Endothelial cell of umbilical vein (primary cell): ENCODE results near the gene ZNF680. TPM values are rescaled to one million over a fixed set of nuclear protein-coding genes. Genes with fewer than 3 reads are reported as not detected.
"Not testable (repeated sequence)": the region's sequence is repeated elsewhere in the genome, so short reads cannot be mapped to it uniquely, and the experiment has no call there.

Source experiments
- BruUV-seq: library from RNA; stranded (reverse); fragments of 400-500 nt; replicated peaks from 2 replicates; lab custom pipeline; 2021; lab: Mats Ljungman, UMichigan
- CTCF ChIA-PET: fragments of 300-600, 350-600 bp; sonication (Branson Sonifier 250); formaldehyde crosslinking; loops from one replicate; lab custom pipeline; 2021; ENCODE audit warnings: antibody characterized with exemption, inconsistent platforms; lab: Charles Lee
- POLR2A ChIA-PET: fragments of 300-600, 350-600 bp; sonication (Branson Sonifier 250); formaldehyde crosslinking; loops from one replicate; lab custom pipeline; 2021; ENCODE audit warnings: antibody characterized with exemption, inconsistent platforms; lab: Charles Lee
- DNase-seq: peaks from one replicate; pipeline ENCODE4 v3.0.0-alpha.2; 2011; ENCODE audit warnings: low read depth, low spot score
- FAIRE-seq: peaks from 2 replicates; lab custom pipeline; 2011; peaks lifted over from hg19 to GRCh38; lab: Jason Lieb, UNC
- H2AFZ ChIP-seq: 2 replicates; pipeline ENCODE4 v1.6.0; 2012; ENCODE audit warnings: low read depth, low read length, control low read depth, inconsistent platforms
- H3K27ac ChIP-seq: 2 replicates; pipeline ENCODE4 v1.5.1; 2011; ENCODE audit warnings: low read depth, mild to moderate bottlenecking, control low read depth, low read length, moderate library complexity; ENCODE audit not compliant: insufficient read depth
- H3K27me3 ChIP-seq, 2 experiments: 2 replicates each; pipeline versions ENCODE4 v1.6.0 to v1.6.1; 2011; ENCODE audit warnings: low read length in 2 of 2, mixed read lengths in 1 of 2; ENCODE audit not compliant: control insufficient read depth in 2 of 2, insufficient read depth in 2 of 2
- H3K36me3 ChIP-seq, 2 experiments: 2 replicates in 1 of 2; 3 replicates in 1 of 2; pipeline ENCODE4 v1.5.1; 2011; ENCODE audit warnings: low read length in 2 of 2, mild to moderate bottlenecking in 1 of 2, moderate library complexity in 1 of 2; ENCODE audit not compliant: control insufficient read depth in 2 of 2, insufficient read depth in 2 of 2; ENCODE audit errors: extremely low read depth in 1 of 2
- H3K4me1 ChIP-seq: 3 replicates; pipeline ENCODE4 v1.5.1; 2011; ENCODE audit warnings: mild to moderate bottlenecking, low read length; ENCODE audit not compliant: control insufficient read depth, insufficient read depth; ENCODE audit errors: extremely low read depth
- H3K4me2 ChIP-seq: 2 replicates; pipeline ENCODE4 v1.6.1; 2011; ENCODE audit warnings: low read length, control low read depth, mixed read lengths; ENCODE audit not compliant: insufficient read depth
- H3K4me3 ChIP-seq, 3 experiments: fragments of 200-600 bp in 1 of 3; sonication (generic), shearing (Covaris generic) in 1 of 3; replicated peaks in 1 of 3; 2 replicates each; pipeline ENCODE4 v1.5.1; 2011 to 2016; ENCODE audit warnings: control low read depth in 3 of 3, low read length in 3 of 3, mild to moderate bottlenecking in 2 of 3, inconsistent platforms in 1 of 3, low read depth in 1 of 3, moderate library complexity in 1 of 3; ENCODE audit not compliant: insufficient read depth in 1 of 3
- H3K79me2 ChIP-seq: 2 replicates; pipeline ENCODE4 v1.6.0; 2012; ENCODE audit warnings: low read length, inconsistent platforms; ENCODE audit not compliant: control insufficient read depth, insufficient read depth
- H3K9ac ChIP-seq: replicated peaks from 2 replicates; pipeline ENCODE3; 2011; ENCODE audit warnings: low read length, control low read depth; ENCODE audit not compliant: insufficient read depth; ENCODE audit errors: extremely low read depth
- H3K9me1 ChIP-seq: replicated peaks from 3 replicates; pipeline ENCODE4 v1.6.0; 2011; ENCODE audit warnings: mild to moderate bottlenecking, low read length; ENCODE audit not compliant: control insufficient read depth, insufficient read depth; ENCODE audit errors: extremely low read depth
- H3K9me3 ChIP-seq: replicated peaks from 2 replicates; pipeline ENCODE4 v1.5.1; 2012; ENCODE audit warnings: low read length, inconsistent platforms; ENCODE audit not compliant: control insufficient read depth, insufficient read depth
- H4K20me1 ChIP-seq: replicated peaks from 2 replicates; pipeline ENCODE3; 2011; ENCODE audit warnings: mild to moderate bottlenecking, low read length; ENCODE audit not compliant: control insufficient read depth, insufficient read depth; ENCODE audit errors: extremely low read depth
- EZH2 ChIP-seq: IDR thresholded peaks from 2 replicates; pipeline ENCODE4 v1.6.1; 2012; ENCODE audit warnings: borderline replicate concordance, low read depth, mild to moderate bottlenecking, moderate library complexity, low read length, inconsistent platforms; ENCODE audit not compliant: severe bottlenecking
- FOS ChIP-seq: IDR thresholded peaks from 2 replicates; pipeline ENCODE4 v1.6.1; 2011; ENCODE audit warnings: mild to moderate bottlenecking, low read length, moderate library complexity, borderline replicate concordance; ENCODE audit not compliant: insufficient read depth
- GATA2 ChIP-seq: IDR thresholded peaks from 2 replicates; pipeline ENCODE4 v1.7.0; 2011; ENCODE audit warnings: low read depth, mild to moderate bottlenecking, moderate library complexity, mixed read lengths, low read length; ENCODE audit not compliant: insufficient read length, insufficient read depth
- JUN ChIP-seq: IDR thresholded peaks from 2 replicates; pipeline ENCODE4 v1.6.1; 2011; ENCODE audit warnings: borderline replicate concordance, low read depth; ENCODE audit not compliant: insufficient read length, insufficient read depth
- MYC ChIP-seq: IDR thresholded peaks from one replicate; pipeline ENCODE4 v1.6.1; 2011; ENCODE audit warnings: mild to moderate bottlenecking, low read depth, low read length
- POLR2A ChIP-seq: IDR thresholded peaks from 2 replicates; pipeline ENCODE4 v1.6.1; 2012; ENCODE audit warnings: low read depth, mild to moderate bottlenecking, control low read depth, low read length
- POLR2AphosphoS5 ChIP-seq: IDR thresholded peaks from 2 replicates; pipeline ENCODE4 v1.6.1; 2012; ENCODE audit warnings: low read depth, mild to moderate bottlenecking, control low read depth, low read length, moderate library complexity; ENCODE audit not compliant: insufficient read depth
- dilution Hi-C: fragments of 300-500 bp; cut with MboI; formaldehyde crosslinking; loops from one replicate; pipeline ENCODE4 v1.15.0; 2019; ENCODE audit warnings: low sequenced_read_pairs; ENCODE audit not compliant: extremely low pct_ligation_motif_present
- intact Hi-C: fragments of 100-400 bp; cut with micrococcal nuclease; formaldehyde crosslinking; loops from one replicate; pipeline ENCODE4 v1.10.0; 2022
- polyA plus RNA-seq, 4 experiments: library from polyadenylated mRNA; depleted of rRNA in 3 of 4; stranded (reverse) in 3 of 4; unstranded in 1 of 4; fragments of >200 nt; gene quantifications; 2 replicates each; pipeline versions ENCODE4 v1.2.1 to v1.2.3, GENCODE V29; 2011 to 2012; ENCODE audit warnings: missing spikeins in 1 of 4
- total RNA-seq: library from RNA; stranded (reverse); gene quantifications from 2 replicates; pipeline ENCODE4 v1.2.3, GENCODE V29; 2021
- TF ChIP-seq, protein P1 (sequence below): IDR thresholded peaks from 2 replicates; pipeline ENCODE4 v1.6.1; 2011; ENCODE audit not compliant: insufficient read depth, insufficient read length
- TF ChIP-seq, protein P2 (sequence below), 2 donors: IDR thresholded peaks; 1 replicate in 1 of 2; 2 replicates in 1 of 2; pipeline ENCODE4 v1.5.1; 2011; ENCODE audit warnings: low read length in 2 of 2, mild to moderate bottlenecking in 2 of 2, moderate library complexity in 2 of 2, control low read depth in 1 of 2, inconsistent platforms in 1 of 2, low read depth in 1 of 2; ENCODE audit not compliant: insufficient read depth in 1 of 2; ENCODE audit errors: extremely low read depth in 1 of 2

Gene ZNF680
- total and polyA plus RNA-seq, 2 donors (not counting 3 experiments of a cell fraction or from before 2014, with no cell fraction given): 1.0 to 10.8 TPM

DNA sequence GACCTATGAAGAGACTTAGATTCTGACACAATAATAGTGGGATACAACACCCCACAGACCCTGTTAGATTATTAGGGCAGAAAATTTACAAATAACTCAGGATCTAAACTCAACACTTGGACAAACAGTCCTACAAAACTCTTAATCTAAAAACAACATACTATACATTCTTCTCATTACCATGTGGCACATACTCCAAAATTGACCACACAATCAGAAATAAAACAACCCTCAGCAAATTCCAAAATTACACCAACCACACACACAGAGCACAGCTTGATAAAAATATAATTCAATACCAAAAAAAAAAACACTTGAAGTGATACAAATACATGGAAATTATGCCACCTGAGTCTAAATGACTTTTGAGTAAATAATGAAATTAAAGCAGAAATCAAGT is 7.8 kb downstream of the ZNF680 start:
- FAIRE-seq: no peak
- peaks cover 52% of the 10 kb centered on the region for H3K79me2 ChIP-seq
- H3K9me1 ChIP-seq: no peaks in the 10 kb centered on the region
- BruUV-seq: no TSS peak
- CTCF ChIA-PET: no interaction called here
- H3K4me2 ChIP-seq: no peak overlapping the region
- TF ChIP-seq JUN (no peak), MYC (no peak), FOS (no peak), POLR2A (no peak), POLR2AphosphoS5 (no peak), EZH2 (no peak), GATA2 (no peak)
- TF ChIP-seq, protein P1, sequence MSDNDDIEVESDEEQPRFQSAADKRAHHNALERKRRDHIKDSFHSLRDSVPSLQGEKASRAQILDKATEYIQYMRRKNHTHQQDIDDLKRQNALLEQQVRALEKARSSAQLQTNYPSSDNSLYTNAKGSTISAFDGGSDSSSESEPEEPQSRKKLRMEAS: no peak
- TF ChIP-seq, protein P2, sequence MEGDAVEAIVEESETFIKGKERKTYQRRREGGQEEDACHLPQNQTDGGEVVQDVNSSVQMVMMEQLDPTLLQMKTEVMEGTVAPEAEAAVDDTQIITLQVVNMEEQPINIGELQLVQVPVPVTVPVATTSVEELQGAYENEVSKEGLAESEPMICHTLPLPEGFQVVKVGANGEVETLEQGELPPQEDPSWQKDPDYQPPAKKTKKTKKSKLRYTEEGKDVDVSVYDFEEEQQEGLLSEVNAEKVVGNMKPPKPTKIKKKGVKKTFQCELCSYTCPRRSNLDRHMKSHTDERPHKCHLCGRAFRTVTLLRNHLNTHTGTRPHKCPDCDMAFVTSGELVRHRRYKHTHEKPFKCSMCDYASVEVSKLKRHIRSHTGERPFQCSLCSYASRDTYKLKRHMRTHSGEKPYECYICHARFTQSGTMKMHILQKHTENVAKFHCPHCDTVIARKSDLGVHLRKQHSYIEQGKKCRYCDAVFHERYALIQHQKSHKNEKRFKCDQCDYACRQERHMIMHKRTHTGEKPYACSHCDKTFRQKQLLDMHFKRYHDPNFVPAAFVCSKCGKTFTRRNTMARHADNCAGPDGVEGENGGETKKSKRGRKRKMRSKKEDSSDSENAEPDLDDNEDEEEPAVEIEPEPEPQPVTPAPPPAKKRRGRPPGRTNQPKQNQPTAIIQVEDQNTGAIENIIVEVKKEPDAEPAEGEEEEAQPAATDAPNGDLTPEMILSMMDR (IDR thresholded peaks at IDR 0.05; ENCODE audit: extremely low read depth in 1 of 2, insufficient read depth in 1 of 2, low read depth in 1 of 2, low read length in 2 of 2): no peak
- H3K27me3 ChIP-seq: no peaks in the 10 kb centered on the region
- H4K20me1 ChIP-seq: no peaks in the 10 kb centered on the region
- no peak for DNase-seq
- intact Hi-C loops (no loop called here), dilution Hi-C loops (no loop called here)
- H3K4me3 ChIP-seq: no peak overlapping the region
- H2AFZ ChIP-seq: no peak overlapping the region
- no peaks in the 10 kb centered on the region for H3K4me1 ChIP-seq
- no peaks in the 10 kb centered on the region for H3K36me3 ChIP-seq
- H3K27ac ChIP-seq: no peak overlapping the region
- H3K9me3 ChIP-seq: peaks cover 2% of the 10 kb centered on the region
- POLR2A ChIA-PET: no interaction called here
- H3K9ac ChIP-seq: no peak overlapping the region

DNA sequence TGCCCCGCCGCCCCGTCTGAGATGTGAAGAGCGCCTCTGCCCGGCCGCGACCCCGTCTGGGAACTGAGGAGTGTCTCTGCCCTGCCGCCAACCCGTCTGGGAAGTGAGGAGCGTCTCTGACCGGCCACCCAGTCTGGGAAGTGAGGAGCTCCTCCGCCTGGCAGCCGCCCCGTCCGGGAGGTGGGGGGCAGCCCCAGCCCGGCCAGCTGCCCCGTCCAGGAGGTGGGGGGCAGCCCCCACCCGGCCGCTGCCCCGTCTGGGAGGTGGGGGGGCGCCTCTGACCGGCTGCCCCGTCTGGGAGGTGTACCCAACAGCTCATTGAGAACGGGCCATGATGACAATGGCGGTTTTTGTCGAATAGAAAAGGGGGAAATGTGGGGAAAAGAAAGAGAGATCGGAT is 8.7 kb downstream of the ZNF680 start:
- H3K9me3 ChIP-seq, H4K20me1 ChIP-seq, H3K9ac ChIP-seq, intact Hi-C loops, CTCF ChIA-PET, POLR2A ChIA-PET, DNase-seq, H3K4me3 ChIP-seq, FAIRE-seq, H3K4me1 ChIP-seq, H3K36me3 ChIP-seq, H3K27ac ChIP-seq, H2AFZ ChIP-seq, H3K9me1 ChIP-seq, H3K27me3 ChIP-seq, dilution Hi-C loops, H3K4me2 ChIP-seq, BruUV-seq: not testable (repeated sequence)
- H3K79me2 ChIP-seq: peaks cover 55% of the 10 kb centered on the region
